Muscle layer of duodenum (tissue), 2 donors: ENCODE results near the gene TUSC7.

ENCODE experiments used
- H3K27ac ChIP-seq: one replicate; pipeline ENCODE4 v1.7.0; 2013; ENCODE audit warnings: mild to moderate bottlenecking, low read length
- H3K27me3 ChIP-seq: one replicate; pipeline ENCODE4 v1.7.0; 2013; ENCODE audit warnings: low read depth, mild to moderate bottlenecking, control low read depth, low read length
- H3K36me3 ChIP-seq, 2 donors: one replicate each; pipeline ENCODE4 v1.7.0; 2013; ENCODE audit warnings: low read length in 2 of 2, control low read depth in 1 of 2, mild to moderate bottlenecking in 1 of 2; ENCODE audit not compliant: insufficient read depth in 2 of 2, control insufficient read depth in 1 of 2
- H3K4me1 ChIP-seq, 2 donors: one replicate each; pipeline ENCODE4 v1.7.0; 2013; ENCODE audit warnings: low read length in 2 of 2, mild to moderate bottlenecking in 2 of 2, control low read depth in 1 of 2, moderate library complexity in 1 of 2; ENCODE audit not compliant: insufficient read depth in 2 of 2, control insufficient read depth in 1 of 2
- H3K4me3 ChIP-seq, 2 donors: one replicate each; pipeline ENCODE4 v1.7.0; 2013; ENCODE audit warnings: low read length in 2 of 2, low read depth in 1 of 2, mild to moderate bottlenecking in 1 of 2
- H3K9me3 ChIP-seq, 2 donors: one replicate each; pipeline ENCODE4 v1.7.0; 2013; ENCODE audit warnings: low read length in 2 of 2, control low read depth in 1 of 2, mild to moderate bottlenecking in 1 of 2; ENCODE audit not compliant: control insufficient read depth in 1 of 2
- donor health status: healthy.

TUSC7 gene

DNA sequence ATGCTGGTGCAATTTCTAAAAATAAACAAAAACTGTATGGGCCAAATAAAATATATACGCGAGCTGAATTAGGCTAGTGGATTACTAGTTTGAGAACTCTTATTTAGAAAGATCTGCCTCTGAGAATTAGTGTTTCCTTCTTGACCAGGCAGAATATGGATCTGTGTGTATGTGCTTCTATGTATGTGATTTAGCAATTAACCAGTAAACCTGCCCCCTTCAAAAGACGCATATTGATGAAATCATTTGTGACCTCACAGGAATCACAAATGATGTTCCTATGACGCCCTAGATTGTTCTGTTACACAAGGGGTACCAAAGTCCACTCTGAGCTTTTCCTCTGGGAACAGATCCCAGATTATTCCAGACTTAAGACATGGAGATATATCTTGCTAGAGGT is at the start of gene TUSC7:
TSS of gene TUSC7 (plus strand) at position 301 of the 400 bp plus-strand sequence.
- H3K9me3 ChIP-seq = no peaks in the 10 kb centered on the region
- H3K27ac ChIP-seq = no peak within 1 kb of the TSS
- H3K4me1 ChIP-seq = no peaks in the 10 kb centered on the region
- no peaks in the 10 kb centered on the region for H3K36me3 ChIP-seq
- no peak within 1 kb of the TSS for H3K4me3 ChIP-seq
- H3K27me3 ChIP-seq = no peaks in the 10 kb centered on the region

DNA sequence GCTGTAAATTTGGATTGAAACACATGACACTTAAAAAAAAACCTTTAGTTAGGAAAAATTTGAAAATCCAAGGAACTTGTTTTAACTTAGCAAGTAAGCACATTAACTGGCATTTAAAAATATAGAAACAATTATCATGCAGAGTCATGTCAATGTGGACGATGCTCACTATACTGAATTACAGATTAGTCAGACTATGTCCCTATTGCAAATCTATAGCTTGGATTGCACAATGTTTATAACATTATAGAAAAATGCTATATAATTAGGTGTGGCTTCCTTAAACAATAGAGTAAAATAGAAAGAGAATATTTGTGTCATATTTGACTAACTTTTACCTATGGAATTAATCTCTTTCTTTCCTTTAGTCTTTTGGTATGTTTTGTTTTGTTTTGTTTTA is 48.4 kb upstream of the TUSC7 start:
- no peak overlapping the region for H3K4me3 ChIP-seq
- no peaks in the 10 kb centered on the region for H3K9me3 ChIP-seq
- H3K4me1 ChIP-seq = no peaks in the 10 kb centered on the region
- no peak overlapping the region for H3K27ac ChIP-seq
- H3K36me3 ChIP-seq = no peaks in the 10 kb centered on the region
- no peaks in the 10 kb centered on the region for H3K27me3 ChIP-seq

DNA sequence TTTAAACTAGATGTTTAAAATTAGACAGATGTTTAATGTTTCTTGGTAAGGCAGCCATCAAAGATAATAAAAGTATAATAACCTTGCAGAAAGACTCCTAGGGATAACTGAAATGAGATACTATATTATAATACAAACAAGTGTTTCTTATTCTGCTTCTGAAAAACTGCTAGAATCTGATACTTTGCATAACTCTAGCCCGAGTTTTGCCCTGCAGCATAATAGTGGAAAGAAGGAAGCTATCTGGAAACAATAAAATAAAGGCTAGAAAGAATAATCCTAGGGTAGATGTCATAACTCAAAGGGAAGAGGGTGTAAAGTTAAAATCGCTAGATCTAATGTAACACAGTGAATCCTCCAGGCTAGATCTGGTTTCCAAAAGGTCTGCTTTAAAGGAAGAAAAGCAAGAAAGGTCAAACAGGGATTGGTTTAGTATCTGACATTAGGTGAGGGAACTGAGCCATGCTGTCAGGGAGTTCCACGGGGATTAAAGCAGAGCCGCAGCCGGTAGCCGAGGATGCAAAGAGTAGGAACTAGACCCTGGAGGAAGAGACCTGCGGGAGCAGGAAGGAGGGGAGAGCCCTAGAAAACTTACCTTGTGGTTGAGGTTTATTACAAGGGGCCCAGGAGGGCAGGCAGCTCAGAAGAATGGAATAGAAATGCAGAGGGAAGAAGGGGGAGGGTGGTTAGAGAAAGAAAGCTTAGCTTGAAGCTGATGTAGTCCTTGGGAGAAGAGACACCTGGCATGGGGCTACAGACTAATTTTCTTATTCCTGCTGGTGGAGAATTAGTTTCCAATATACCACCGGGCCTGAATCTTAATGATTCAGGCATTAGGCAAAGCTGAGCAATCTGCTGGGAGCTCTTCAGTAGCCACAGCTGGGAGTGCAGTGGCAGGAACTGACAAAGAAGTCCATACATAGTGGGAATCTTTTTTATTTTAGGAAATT is 46.1 kb upstream of the TUSC7 start:
- Histone ChIP-seq H3K9me3 (no peaks in the 10 kb centered on the region), H3K4me3 (no peak overlapping the region), H3K36me3 (no peaks in the 10 kb centered on the region), H3K27me3 (no peaks in the 10 kb centered on the region), H3K27ac (no peak overlapping the region), H3K4me1 (no peaks in the 10 kb centered on the region)

DNA sequence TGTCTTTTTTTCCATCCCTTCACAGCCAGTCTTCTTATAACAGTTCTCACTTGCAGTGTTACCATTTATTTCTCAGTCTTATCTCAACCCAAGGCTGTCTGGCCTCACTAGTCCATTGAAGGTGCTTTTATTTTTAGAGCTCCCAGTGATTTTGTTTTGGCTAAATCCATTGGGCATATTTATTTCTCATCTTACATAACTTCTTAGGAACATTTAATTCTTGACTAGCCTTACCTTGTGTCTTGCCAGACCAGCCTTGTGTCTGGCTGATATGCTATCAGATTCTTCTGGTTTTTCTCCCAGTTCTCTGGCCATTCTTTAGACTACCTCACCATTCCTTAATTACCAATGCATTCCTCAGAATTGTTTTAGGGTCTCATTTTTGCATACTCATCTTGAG is 42.3 kb upstream of the TUSC7 start:
- no peaks in the 10 kb centered on the region for H3K4me1 ChIP-seq
- H3K9me3 ChIP-seq = no peaks in the 10 kb centered on the region
- no peak overlapping the region for H3K4me3 ChIP-seq
- H3K27me3 ChIP-seq = no peaks in the 10 kb centered on the region
- H3K36me3 ChIP-seq = no peaks in the 10 kb centered on the region
- no peak overlapping the region for H3K27ac ChIP-seq

DNA sequence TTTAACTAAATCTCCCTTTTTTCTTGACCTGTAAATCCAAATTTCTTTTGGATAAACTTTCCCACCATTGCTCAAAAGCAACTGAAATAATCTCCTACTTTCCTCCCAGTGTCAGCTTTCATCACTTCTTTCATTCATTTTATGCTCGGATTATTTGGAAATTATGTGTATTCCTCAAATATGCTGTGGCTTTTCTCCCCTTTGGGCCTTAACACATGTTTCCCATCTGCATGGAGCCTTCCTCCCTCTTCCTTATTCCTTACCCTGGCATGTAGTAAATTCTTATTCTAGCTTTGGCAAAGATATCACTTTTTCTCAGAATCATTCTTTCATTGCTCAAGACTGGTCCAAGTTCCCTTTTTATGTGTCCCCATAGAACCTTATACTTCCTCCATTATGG is 41.8 kb upstream of the TUSC7 start:
- no peaks in the 10 kb centered on the region for H3K4me1 ChIP-seq
- no peaks in the 10 kb centered on the region for H3K27me3 ChIP-seq
- H3K9me3 ChIP-seq = no peaks in the 10 kb centered on the region
- H3K36me3 ChIP-seq = no peaks in the 10 kb centered on the region
- H3K27ac ChIP-seq = no peak overlapping the region
- no peak overlapping the region for H3K4me3 ChIP-seq

DNA sequence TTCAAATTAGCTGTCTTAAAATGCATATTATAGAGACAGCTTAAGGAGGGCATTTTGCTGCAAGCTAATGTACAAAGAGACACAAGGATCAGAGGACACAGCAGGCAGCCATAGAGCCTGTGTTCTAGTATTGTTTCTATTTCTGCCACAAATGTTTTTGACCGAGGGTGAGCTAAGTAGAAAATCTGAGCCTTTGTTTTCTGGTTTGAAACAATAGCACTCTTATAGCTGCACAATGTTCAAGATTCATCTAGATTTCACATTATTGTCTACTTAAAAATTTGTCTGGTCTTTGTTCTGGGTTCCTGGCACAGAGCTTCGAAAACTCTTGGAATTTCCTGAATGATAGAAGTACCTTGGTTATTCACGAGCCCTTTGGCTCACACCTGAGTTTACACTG is 40.0 kb upstream of the TUSC7 start:
- no peak overlapping the region for H3K4me3 ChIP-seq

DNA sequence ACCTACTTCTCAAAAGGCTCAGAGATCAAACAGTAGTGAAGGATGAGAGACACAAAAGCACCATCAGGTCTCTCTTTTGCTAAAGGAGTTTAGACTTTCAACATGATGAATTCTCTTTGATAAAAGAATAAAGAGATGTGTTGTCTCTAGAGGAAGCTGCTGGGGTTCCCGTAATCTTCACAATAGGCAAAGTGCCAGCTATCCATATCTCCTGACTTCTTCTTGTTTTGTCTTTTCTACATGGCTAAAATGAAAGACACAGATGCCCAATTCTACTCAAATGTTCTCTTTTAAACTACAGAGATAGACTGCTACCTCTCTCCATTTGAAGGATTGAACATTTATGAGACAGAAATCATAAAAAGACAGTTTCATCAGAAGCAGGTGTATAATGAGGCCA is 38.4 kb upstream of the TUSC7 start:
- H3K9me3 ChIP-seq = no peaks in the 10 kb centered on the region
- no peaks in the 10 kb centered on the region for H3K36me3 ChIP-seq
- no peak overlapping the region for H3K4me3 ChIP-seq
- no peaks in the 10 kb centered on the region for H3K27me3 ChIP-seq
- no peak overlapping the region for H3K27ac ChIP-seq
- H3K4me1 ChIP-seq = no peaks in the 10 kb centered on the region

More for the DNA sequence above, 40.0 kb upstream of the TUSC7 start:
- Histone ChIP-seq H3K27ac (no peak overlapping the region), H3K36me3 (no peaks in the 10 kb centered on the region), H3K9me3 (no peaks in the 10 kb centered on the region), H3K4me1 (no peaks in the 10 kb centered on the region), H3K27me3 (no peaks in the 10 kb centered on the region)

DNA sequence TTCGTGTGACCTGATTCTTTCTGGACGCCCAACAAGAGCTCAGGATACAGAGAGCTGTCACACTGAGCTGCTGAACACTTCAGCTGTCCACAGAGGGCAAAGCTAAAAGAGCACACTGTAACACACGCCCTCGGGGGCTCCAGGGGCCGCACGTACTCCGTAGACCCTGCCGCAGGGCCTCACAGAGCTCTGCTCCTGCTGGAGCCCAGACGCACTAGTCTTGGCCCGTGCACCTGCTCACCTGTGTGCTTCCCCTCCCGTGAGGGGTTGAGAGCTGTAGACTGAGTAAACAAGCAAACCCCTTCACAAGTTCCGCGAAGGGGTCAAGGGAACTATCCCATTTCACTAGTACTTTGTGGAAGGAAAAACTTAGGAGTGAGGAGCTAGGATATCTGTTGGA is 30.7 kb upstream of the TUSC7 start:
- no peaks in the 10 kb centered on the region for H3K4me1 ChIP-seq
- H3K27me3 ChIP-seq = no peaks in the 10 kb centered on the region
- H3K36me3 ChIP-seq = no peaks in the 10 kb centered on the region
- no peak overlapping the region for H3K4me3 ChIP-seq
- H3K27ac ChIP-seq = no peak overlapping the region
- H3K9me3 ChIP-seq = no peaks in the 10 kb centered on the region

DNA sequence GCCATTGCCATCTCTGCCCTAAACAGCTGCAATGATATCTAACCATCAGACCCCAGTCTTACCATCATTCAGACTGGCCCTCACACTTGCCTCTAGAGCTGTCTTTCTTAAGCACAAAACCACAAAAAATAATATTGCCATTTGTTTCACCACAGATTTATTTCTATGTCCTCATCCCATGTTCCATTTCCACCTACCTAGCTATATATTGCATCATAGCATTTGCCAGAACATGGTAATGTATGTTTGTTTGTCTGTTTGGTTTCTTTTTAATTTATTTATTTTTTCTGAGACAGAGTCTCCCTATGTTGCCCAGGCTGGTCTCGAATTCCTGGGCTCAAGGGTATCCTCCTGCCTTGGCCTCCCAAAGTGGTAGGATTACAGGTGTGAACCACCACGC is 18.5 kb upstream of the TUSC7 start:
- no peaks in the 10 kb centered on the region for H3K4me1 ChIP-seq

DNA sequence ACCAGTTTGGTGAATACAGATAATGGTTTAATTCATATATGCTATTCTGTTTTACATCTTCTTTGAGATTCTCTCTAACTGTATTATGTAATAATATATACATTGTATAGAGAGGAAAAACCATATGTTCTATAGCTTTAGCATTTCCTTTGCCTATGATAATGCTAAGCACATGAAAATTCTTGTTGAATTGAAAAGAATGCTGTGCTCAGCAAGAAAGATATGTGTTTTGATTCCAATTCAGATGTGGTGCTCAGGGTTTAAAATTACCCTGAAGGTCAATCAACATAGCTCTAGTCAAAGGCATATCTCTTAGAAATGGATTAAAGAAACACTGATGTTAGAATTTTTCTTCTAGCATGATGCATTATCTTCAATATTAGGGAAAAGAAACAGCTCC is 8.5 kb upstream of the TUSC7 start:
- Histone ChIP-seq H3K27ac (no peak overlapping the region), H3K36me3 (no peaks in the 10 kb centered on the region), H3K4me1 (no peaks in the 10 kb centered on the region), H3K27me3 (no peaks in the 10 kb centered on the region), H3K9me3 (no peaks in the 10 kb centered on the region), H3K4me3 (no peak overlapping the region)

More for the DNA sequence above, 18.5 kb upstream of the TUSC7 start:
- H3K27me3 ChIP-seq = no peaks in the 10 kb centered on the region
- H3K36me3 ChIP-seq = no peaks in the 10 kb centered on the region
- H3K4me3 ChIP-seq = no peak overlapping the region
- H3K9me3 ChIP-seq = no peaks in the 10 kb centered on the region
- H3K27ac ChIP-seq = no peak overlapping the region

DNA sequence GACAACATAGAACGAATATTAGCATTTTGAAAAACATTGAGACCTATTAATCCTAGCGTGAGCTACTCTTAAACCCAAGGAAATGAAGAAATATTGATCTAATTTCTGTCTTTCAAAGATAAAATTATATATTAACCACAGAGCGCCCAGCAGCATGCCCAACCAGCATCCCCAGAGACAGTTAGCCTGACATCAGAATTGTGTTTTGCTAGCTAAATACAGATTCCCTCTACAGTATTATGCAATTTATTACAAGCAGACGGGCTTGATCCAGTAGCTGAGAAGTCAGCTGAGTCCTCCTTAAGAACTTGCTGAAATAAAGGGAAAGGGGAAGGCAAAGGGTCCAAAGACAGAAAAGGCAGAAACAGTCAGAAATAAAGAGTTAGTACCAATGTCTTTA is 7.2 kb upstream of the TUSC7 start:
- Histone ChIP-seq H3K4me1 (no peaks in the 10 kb centered on the region), H3K27ac (no peak overlapping the region), H3K36me3 (no peaks in the 10 kb centered on the region), H3K4me3 (no peak overlapping the region), H3K27me3 (no peaks in the 10 kb centered on the region), H3K9me3 (no peaks in the 10 kb centered on the region)

DNA sequence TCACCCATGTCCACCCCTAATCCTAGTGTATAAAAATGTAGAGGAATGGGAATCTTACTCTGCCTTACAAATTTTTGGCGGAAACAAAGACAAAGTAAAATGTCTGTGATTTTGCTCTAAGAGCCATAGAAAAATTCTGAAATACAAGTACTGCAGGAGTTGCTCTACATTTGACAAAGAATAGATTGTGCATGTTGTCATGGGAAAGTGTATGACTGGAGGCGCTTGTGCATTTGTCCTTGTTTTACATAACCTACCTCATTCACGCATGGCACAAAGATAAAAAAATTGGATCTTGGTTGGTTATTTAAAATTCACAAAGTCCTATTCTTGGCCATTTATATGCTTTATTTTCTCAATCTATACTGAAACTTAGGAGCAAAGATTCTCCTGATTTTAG is 2.0 kb upstream of the TUSC7 start:
- Histone ChIP-seq H3K4me3 (no peak overlapping the region), H3K27ac (no peak overlapping the region), H3K4me1 (no peaks in the 10 kb centered on the region), H3K9me3 (no peaks in the 10 kb centered on the region), H3K36me3 (no peaks in the 10 kb centered on the region), H3K27me3 (no peaks in the 10 kb centered on the region)
